Spleen (tissue), 7 donors: Measurements from ENCODE around the gene ZNF775.
"Not testable (repeated sequence)": the region's sequence is repeated elsewhere in the genome, so short reads cannot be mapped to it uniquely, and the experiment has no call there.

Experiments
- CTCF ChIP-seq, 11 experiments: fragments of 200-600 bp in 7 of 11; fragments of 450-650 bp in 4 of 11; sonication (generic) in 4 of 11; IDR thresholded peaks in 8 of 11; conservative IDR thresholded peaks in 3 of 11; 1 replicate in 7 of 11; 2 replicates in 4 of 11; pipeline versions ENCODE4 v1.4.0 to v1.8.0; 2016 to 2021; ENCODE audit warnings: antibody characterized with exemption in 11 of 11, inconsistent platforms in 4 of 11, mild to moderate bottlenecking in 1 of 11
- POLR2AphosphoS5 ChIP-seq, 3 donors: sonication (generic); formaldehyde crosslinking; IDR thresholded peaks; one replicate each; pipeline ENCODE4 v1.5.1; 2017; ENCODE audit warnings: antibody characterized with exemption in 3 of 3
- donor health status: DM: no; HTN: no; CAD: no; lungs with moderate emphysema.
- donor health status: DM: no; HTN: no; CAD: no.
- donor health status: DM: no; HTN: no; CAD: no.

DNA sequence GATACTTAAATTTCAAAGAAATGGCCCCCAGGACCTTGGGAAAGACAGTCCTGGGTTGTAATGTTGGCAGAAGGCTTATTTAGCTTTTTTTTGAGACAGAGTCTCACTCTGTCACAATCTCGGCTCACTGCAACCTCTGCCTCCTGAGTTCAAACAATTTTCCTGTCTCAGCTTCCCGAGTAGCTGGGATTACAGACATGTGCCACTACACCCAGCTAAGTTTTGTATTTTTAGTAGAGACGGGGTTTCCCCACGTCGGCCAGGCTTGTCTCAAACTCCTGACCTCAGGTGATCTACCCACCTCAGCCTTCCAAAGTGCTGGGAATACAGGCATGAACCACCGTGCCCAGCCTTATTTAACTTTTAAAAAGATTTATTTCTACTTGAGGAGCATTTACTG lies 6.8 kb downstream of the ZNF775 start:
- TF ChIP-seq CTCF (IDR thresholded peaks at IDR 0.05 in 8 of 11, conservative IDR thresholded peaks at IDR 0.05 in 3 of 11); POLR2AphosphoS5 (IDR thresholded peaks at IDR 0.05): not testable (repeated sequence)
